VCaP (cell line): Measurements from ENCODE around the gene TMEM92.

Experiments used
- H3K27ac ChIP-seq: fragments of 450-650 bp; 2 replicates; pipeline ENCODE4 v1.5.1; 2017
- TF ChIP-seq, protein P1 (sequence below): fragments of 450-650 bp; conservative IDR thresholded peaks from 2 replicates; pipeline ENCODE4 v1.5.1; 2017; ENCODE audit warnings: mild to moderate bottlenecking, moderate library complexity

The TMEM92 gene

GRCh38 chr17:50258647-50259476, 15.4 kb upstream of the TMEM92 start:
- TF ChIP-seq, protein P1, sequence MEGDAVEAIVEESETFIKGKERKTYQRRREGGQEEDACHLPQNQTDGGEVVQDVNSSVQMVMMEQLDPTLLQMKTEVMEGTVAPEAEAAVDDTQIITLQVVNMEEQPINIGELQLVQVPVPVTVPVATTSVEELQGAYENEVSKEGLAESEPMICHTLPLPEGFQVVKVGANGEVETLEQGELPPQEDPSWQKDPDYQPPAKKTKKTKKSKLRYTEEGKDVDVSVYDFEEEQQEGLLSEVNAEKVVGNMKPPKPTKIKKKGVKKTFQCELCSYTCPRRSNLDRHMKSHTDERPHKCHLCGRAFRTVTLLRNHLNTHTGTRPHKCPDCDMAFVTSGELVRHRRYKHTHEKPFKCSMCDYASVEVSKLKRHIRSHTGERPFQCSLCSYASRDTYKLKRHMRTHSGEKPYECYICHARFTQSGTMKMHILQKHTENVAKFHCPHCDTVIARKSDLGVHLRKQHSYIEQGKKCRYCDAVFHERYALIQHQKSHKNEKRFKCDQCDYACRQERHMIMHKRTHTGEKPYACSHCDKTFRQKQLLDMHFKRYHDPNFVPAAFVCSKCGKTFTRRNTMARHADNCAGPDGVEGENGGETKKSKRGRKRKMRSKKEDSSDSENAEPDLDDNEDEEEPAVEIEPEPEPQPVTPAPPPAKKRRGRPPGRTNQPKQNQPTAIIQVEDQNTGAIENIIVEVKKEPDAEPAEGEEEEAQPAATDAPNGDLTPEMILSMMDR = no peak
- H3K27ac ChIP-seq = no peak overlapping the region

DNA sequence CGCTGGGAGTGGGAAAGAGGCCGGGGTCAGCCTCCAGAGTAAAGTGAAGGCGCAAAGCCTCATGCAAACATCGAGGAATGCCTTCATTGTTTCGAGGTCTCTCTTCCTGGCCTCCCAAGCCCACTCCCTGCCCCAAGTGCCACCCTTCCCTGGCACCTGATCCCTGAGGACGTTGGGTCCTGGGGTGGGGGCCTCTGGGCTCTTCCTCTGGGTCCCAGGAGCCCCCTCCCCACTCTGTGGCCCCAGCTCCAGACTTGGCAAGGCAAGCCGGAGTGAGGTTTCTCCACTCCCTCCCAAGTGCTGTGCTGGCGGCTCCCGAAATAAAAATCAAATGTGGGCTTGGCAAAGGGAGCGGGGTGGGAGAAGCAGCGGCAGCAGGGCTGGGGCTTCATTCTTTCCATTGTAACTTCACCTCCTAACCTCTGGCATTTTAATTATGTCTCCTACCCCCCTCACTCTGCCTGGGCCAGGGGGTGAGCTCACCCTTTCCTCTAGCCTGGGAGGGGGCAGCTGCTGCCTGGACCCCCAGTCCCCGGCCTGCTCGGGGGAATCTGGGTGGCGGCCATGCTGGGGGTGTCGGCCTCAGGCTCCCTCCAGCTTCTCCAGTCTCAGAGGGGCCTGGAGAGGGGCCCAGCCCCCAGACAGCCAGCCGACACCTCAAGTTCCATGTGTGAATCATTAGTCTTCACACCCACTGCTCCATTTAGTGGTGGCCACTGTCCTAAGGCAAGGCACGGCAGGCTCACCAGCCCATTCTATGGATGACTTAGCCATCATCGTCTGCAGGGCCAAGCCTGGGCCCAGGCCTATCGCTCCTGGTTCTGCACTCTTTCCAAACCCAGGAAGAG, 14.6 kb upstream of the TMEM92 start:
- no peak overlapping the region for H3K27ac ChIP-seq
- TF ChIP-seq, protein P1 = no peak

GRCh38 chr17:50260501-50260911, 13.8 kb upstream of the TMEM92 start:
- TF ChIP-seq, protein P1 = no peak
- H3K27ac ChIP-seq = no peak overlapping the region

- no peak overlapping the region for H3K27ac ChIP-seq
- TF ChIP-seq, protein P1 = no peak
Observed at GRCh38 chr17:50261051-50261915, 13.0 kb upstream of the TMEM92 start.

- no peak overlapping the region for H3K27ac ChIP-seq
- TF ChIP-seq, protein P1 = no peak
Observed at GRCh38 chr17:50262001-50262794, 12.1 kb upstream of the TMEM92 start.

GRCh38 chr17:50263331-50264262, 10.7 kb upstream of the TMEM92 start:
- TF ChIP-seq, protein P1 = no peak
- H3K27ac ChIP-seq = no peak overlapping the region
